Measurements from ENCODE around the gene DOCK8. TPM values are rescaled to one million over a fixed set of nuclear protein-coding genes. Genes with fewer than 3 reads are reported as not detected.

The DOCK8 gene
- total RNA-seq, 2 donors from 2014 or later, result 143 to 174 TPM

- no peaks in the 10 kb centered on the region for H3K27me3 Mint-ChIP-seq
- no peak overlapping the region for H3K27ac Mint-ChIP-seq
- ATAC-seq, result no peak
- H3K36me3 Mint-ChIP-seq, result peaks cover 16% of the 10 kb centered on the region
- no peak overlapping the region for H3K4me3 Mint-ChIP-seq
- no peak for DNase-seq (ENCODE audit: low spot score)
- H3K9me3 Mint-ChIP-seq, result no peaks in the 10 kb centered on the region
- no peaks in the 10 kb centered on the region for H3K4me1 Mint-ChIP-seq (ENCODE audit: low read depth in 2 of 2)
Observed at GRCh38 chr9:419571-420171, 205.0 kb downstream of the DOCK8 start.

- Mint-ChIP-seq H3K9me3 (no peaks in the 10 kb centered on the region), H3K27me3 (no peaks in the 10 kb centered on the region), H3K27ac (no peak overlapping the region), H3K4me1 (ENCODE audit: low read depth in 2 of 2) (no peaks in the 10 kb centered on the region), H3K4me3 (no peak overlapping the region), H3K36me3 (peaks cover 17% of the 10 kb centered on the region)
- DNase-seq (ENCODE audit: low spot score), result no peak
- no peak for ATAC-seq
Observed at GRCh38 chr9:421896-422295, 207.2 kb downstream of the DOCK8 start.

GRCh38 chr9:426264-426663 is 211.6 kb downstream of the DOCK8 start:
- peak in 1 of 2 donors; percentile 48 for ATAC-seq
- H3K27me3 Mint-ChIP-seq, result no peaks in the 10 kb centered on the region
- H3K4me1 Mint-ChIP-seq (ENCODE audit: low read depth in 2 of 2), result no peaks in the 10 kb centered on the region
- no peak for DNase-seq (ENCODE audit: low spot score)
- H3K36me3 Mint-ChIP-seq, result peaks cover 17% of the 10 kb centered on the region
- no peak overlapping the region for H3K27ac Mint-ChIP-seq
- no peaks in the 10 kb centered on the region for H3K9me3 Mint-ChIP-seq
- H3K4me3 Mint-ChIP-seq, result no peak overlapping the region

GRCh38 chr9:426976-427375 is 212.3 kb downstream of the DOCK8 start:
- DNase-seq (ENCODE audit: low spot score), result no peak
- Mint-ChIP-seq H3K27ac (no peak overlapping the region), H3K36me3 (peaks cover 19% of the 10 kb centered on the region), H3K27me3 (no peaks in the 10 kb centered on the region), H3K9me3 (no peaks in the 10 kb centered on the region), H3K4me3 (no peak overlapping the region), H3K4me1 (ENCODE audit: low read depth in 2 of 2) (no peaks in the 10 kb centered on the region)
- ATAC-seq, result no peak

GRCh38 chr9:431701-432100 is 217.0 kb downstream of the DOCK8 start:
- Mint-ChIP-seq H3K9me3 (no peaks in the 10 kb centered on the region), H3K27me3 (no peaks in the 10 kb centered on the region), H3K4me3 (no peak overlapping the region), H3K36me3 (peaks cover 39% of the 10 kb centered on the region), H3K27ac (no peak overlapping the region), H3K4me1 (ENCODE audit: low read depth in 2 of 2) (no peaks in the 10 kb centered on the region)
- ATAC-seq (no peak), DNase-seq (ENCODE audit: low spot score) (no peak)

GRCh38 chr9:436482-436881 is 221.8 kb downstream of the DOCK8 start:
- Mint-ChIP-seq H3K27ac (peak overlapping the region in 1 of 2 donors; percentile 72), H3K9me3 (no peaks in the 10 kb centered on the region), H3K4me3 (no peak overlapping the region), H3K4me1 (ENCODE audit: low read depth in 2 of 2) (no peaks in the 10 kb centered on the region), H3K36me3 (peaks cover 36% of the 10 kb centered on the region), H3K27me3 (no peaks in the 10 kb centered on the region)
- ATAC-seq (no peak), DNase-seq (ENCODE audit: low spot score) (no peak)

GRCh38 chr9:437066-437465 is 222.4 kb downstream of the DOCK8 start:
- ATAC-seq (no peak), DNase-seq (ENCODE audit: low spot score) (no peak)
- no peaks in the 10 kb centered on the region for H3K9me3 Mint-ChIP-seq
- no peaks in the 10 kb centered on the region for H3K4me1 Mint-ChIP-seq (ENCODE audit: low read depth in 2 of 2)
- peak overlapping the region in 1 of 2 donors; percentile 72 for H3K27ac Mint-ChIP-seq
- peaks cover 32% of the 10 kb centered on the region for H3K36me3 Mint-ChIP-seq
- no peaks in the 10 kb centered on the region for H3K27me3 Mint-ChIP-seq
- H3K4me3 Mint-ChIP-seq, result no peak overlapping the region

- H3K4me3 Mint-ChIP-seq, result no peak overlapping the region
- DNase-seq (ENCODE audit: low spot score) (no peak), ATAC-seq (no peak)
- peaks cover 27% of the 10 kb centered on the region for H3K36me3 Mint-ChIP-seq
- H3K27me3 Mint-ChIP-seq, result no peaks in the 10 kb centered on the region
- H3K4me1 Mint-ChIP-seq (ENCODE audit: low read depth in 2 of 2), result no peaks in the 10 kb centered on the region
- peak overlapping the region in 1 of 2 donors; percentile 17 for H3K27ac Mint-ChIP-seq
- no peaks in the 10 kb centered on the region for H3K9me3 Mint-ChIP-seq
Observed at GRCh38 chr9:437574-438001, 222.9 kb downstream of the DOCK8 start.

GRCh38 chr9:438066-438465 is 223.4 kb downstream of the DOCK8 start:
- H3K27ac Mint-ChIP-seq, result peak overlapping the region in 1 of 2 donors; percentile 17
- H3K27me3 Mint-ChIP-seq, result no peaks in the 10 kb centered on the region
- H3K9me3 Mint-ChIP-seq, result no peaks in the 10 kb centered on the region
- H3K4me3 Mint-ChIP-seq, result no peak overlapping the region
- peaks cover 23% of the 10 kb centered on the region for H3K36me3 Mint-ChIP-seq
- no peak for ATAC-seq
- DNase-seq (ENCODE audit: low spot score), result no peak
- no peaks in the 10 kb centered on the region for H3K4me1 Mint-ChIP-seq (ENCODE audit: low read depth in 2 of 2)

- no peaks in the 10 kb centered on the region for H3K9me3 Mint-ChIP-seq
- no peaks in the 10 kb centered on the region for H3K4me1 Mint-ChIP-seq (ENCODE audit: low read depth in 2 of 2)
- no peak overlapping the region for H3K27ac Mint-ChIP-seq
- DNase-seq (ENCODE audit: low spot score) (no peak), ATAC-seq (no peak)
- no peaks in the 10 kb centered on the region for H3K27me3 Mint-ChIP-seq
- no peak overlapping the region for H3K4me3 Mint-ChIP-seq
- peaks cover 29% of the 10 kb centered on the region for H3K36me3 Mint-ChIP-seq
Observed at GRCh38 chr9:438961-439768, 224.5 kb downstream of the DOCK8 start.

GRCh38 chr9:441126-441525 is 226.5 kb downstream of the DOCK8 start:
- H3K27me3 Mint-ChIP-seq, result no peaks in the 10 kb centered on the region
- H3K4me3 Mint-ChIP-seq, result no peak overlapping the region
- peaks cover 21% of the 10 kb centered on the region for H3K36me3 Mint-ChIP-seq
- H3K9me3 Mint-ChIP-seq, result no peaks in the 10 kb centered on the region
- DNase-seq (ENCODE audit: low spot score) (no peak), ATAC-seq (no peak)
- H3K4me1 Mint-ChIP-seq (ENCODE audit: low read depth in 2 of 2), result peaks cover 2 to 6% of the 10 kb centered on the region in 2 donors
- peak overlapping the region; percentile 17 to 24 for H3K27ac Mint-ChIP-seq

- Mint-ChIP-seq H3K27me3 (no peaks in the 10 kb centered on the region), H3K9me3 (no peaks in the 10 kb centered on the region), H3K27ac (peak overlapping the region; percentile 48 to 72), H3K4me1 (ENCODE audit: low read depth in 2 of 2) (peaks cover 23% of the 10 kb centered on the region in 2 donors), H3K36me3 (peaks cover 21% of the 10 kb centered on the region), H3K4me3 (no peak overlapping the region)
- ATAC-seq (no peak), DNase-seq (ENCODE audit: low spot score) (no peak)
Observed at GRCh38 chr9:444528-444927, 229.9 kb downstream of the DOCK8 start.

- H3K27me3 Mint-ChIP-seq, result no peaks in the 10 kb centered on the region
- peaks cover 22% of the 10 kb centered on the region for H3K36me3 Mint-ChIP-seq
- peaks cover 23% of the 10 kb centered on the region in 2 donors for H3K4me1 Mint-ChIP-seq (ENCODE audit: low read depth in 2 of 2)
- no peak overlapping the region for H3K4me3 Mint-ChIP-seq
- peak overlapping the region; percentile 48 to 72 for H3K27ac Mint-ChIP-seq
- DNase-seq (ENCODE audit: low spot score), result no peak
- no peaks in the 10 kb centered on the region for H3K9me3 Mint-ChIP-seq
- no peak for ATAC-seq
Observed at GRCh38 chr9:445033-445432, 230.4 kb downstream of the DOCK8 start.

GRCh38 chr9:446074-446699 is 231.5 kb downstream of the DOCK8 start:
- Mint-ChIP-seq H3K4me3 (no peak overlapping the region), H3K27ac (peak overlapping the region; percentile 25 to 48), H3K27me3 (no peaks in the 10 kb centered on the region), H3K36me3 (peaks cover 21% of the 10 kb centered on the region), H3K9me3 (no peaks in the 10 kb centered on the region), H3K4me1 (ENCODE audit: low read depth in 2 of 2) (peaks cover 23% of the 10 kb centered on the region in 2 donors)
- DNase-seq (ENCODE audit: low spot score), result no peak
- ATAC-seq, result no peak
